Daoy (cell line): ENCODE measurements around the gene ARHGAP20. TPM values are rescaled to one million over a fixed set of nuclear protein-coding genes. Genes with fewer than 3 reads are reported as not detected.
A peak's percentile ranks its signal among the peaks of the same experiment; 100 is the strongest.

ENCODE experiments used
- DNase-seq: peaks from one replicate; pipeline ENCODE4 v3.0.0-alpha.2; 2015; ENCODE audit warnings: low read depth
- total RNA-seq: library from RNA; depleted of rRNA; stranded (reverse); fragments of >200 nt; shearing (Covaris generic); gene quantifications from 2 replicates; pipeline ENCODE4 v1.2.3, GENCODE V29; 2014; rRNA removed

ARHGAP20 gene, protein sequence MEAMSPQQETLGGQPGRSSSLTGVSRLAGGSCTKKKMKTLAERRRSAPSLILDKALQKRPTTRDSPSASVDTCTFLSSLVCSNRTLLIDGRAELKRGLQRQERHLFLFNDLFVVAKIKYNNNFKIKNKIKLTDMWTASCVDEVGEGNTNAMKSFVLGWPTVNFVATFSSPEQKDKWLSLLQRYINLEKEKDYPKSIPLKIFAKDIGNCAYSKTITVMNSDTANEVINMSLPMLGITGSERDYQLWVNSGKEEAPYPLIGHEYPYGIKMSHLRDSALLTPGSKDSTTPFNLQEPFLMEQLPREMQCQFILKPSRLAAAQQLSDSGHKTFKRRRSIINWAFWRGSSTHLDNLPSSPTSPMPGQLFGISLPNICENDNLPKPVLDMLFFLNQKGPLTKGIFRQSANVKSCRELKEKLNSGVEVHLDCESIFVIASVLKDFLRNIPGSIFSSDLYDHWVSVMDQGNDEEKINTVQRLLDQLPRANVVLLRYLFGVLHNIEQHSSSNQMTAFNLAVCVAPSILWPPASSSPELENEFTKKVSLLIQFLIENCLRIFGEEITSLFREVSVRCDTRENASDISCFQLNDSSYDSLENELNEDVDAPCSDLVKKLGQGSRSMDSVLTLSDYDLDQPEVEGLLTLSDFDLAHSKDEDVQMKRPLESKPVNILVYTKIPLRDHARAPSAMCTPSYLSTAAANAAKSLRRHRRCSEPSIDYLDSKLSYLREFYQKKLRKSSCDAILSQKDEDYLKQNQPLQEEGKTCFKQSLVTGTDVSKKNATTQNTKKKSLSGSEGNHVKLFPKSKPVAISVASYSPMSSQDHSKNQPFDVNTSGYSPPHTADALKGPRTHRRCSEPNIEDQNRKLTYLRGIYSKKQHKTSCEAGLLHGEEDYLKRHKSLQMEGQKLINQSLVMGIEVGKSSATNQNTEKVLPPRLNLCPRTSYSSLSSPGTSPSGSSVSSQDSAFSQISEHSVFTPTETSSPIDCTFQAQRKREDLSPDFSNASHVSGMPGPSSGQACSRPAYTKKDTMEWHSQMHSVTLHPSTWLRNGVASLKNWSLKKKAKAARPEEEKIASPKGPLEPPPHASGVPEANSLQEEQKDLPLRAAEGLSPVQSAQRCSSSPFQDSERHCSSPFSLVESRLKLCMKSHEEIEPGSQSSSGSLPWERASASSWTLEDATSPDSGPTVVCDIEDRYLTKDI
- total RNA-seq: not detected in 2 replicates

- peak; percentile 38 for DNase-seq
Observed at GRCh38 chr11:110711776-110712658, at the start of gene ARHGAP20. Gene ARHGAP20, minus strand, starts transcription at chr11:110712437. Its CDS starts 206 bp downstream, at chr11:110712231.

- no peak for DNase-seq
Observed at GRCh38 chr11:110761991-110762390, 49.8 kb upstream of the ARHGAP20 start.

DNA sequence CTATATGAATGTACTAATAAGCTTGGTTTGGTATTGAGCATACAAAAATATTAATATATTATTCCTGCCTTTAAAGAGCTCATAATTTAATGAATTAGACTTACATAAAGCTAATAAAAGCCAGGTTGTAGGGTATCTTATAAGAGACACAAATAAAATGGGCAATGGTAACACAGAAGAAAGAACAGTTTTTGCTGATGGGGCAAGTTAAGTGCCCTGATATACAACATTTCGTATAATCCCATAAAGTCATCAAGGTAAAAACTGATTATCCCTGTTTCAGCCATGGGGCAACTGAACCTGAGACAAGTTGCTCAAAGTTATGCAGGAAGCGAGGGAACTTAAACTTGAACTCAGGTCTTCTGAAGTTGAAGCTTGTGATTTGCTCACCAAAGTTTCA is 48.9 kb upstream of the ARHGAP20 start:
- no peak for DNase-seq

DNA sequence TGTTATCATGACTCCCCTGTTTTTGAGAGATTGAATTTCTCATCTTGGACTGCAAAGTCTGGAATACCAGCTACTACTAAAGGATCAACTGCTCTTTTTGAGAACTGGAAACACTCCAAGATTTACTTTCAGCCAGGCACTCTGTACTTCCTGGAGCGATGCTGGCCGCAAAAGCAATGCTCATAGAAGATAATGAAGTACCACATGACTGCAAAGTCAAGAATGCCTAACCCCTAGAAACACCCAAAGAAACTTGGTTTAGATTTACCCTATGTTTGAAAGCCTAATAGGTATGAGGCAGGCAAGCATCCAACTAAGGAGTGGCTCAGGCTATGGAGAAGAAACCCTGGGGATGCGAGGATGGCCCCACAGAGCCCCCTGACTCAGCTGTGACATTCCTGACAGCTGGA is 47.7 kb upstream of the ARHGAP20 start:
- DNase-seq: no peak

- no peak for DNase-seq
Observed at GRCh38 chr11:110757962-110758755, 45.9 kb upstream of the ARHGAP20 start.

- no peak for DNase-seq
Observed at GRCh38 chr11:110757066-110757465, 44.8 kb upstream of the ARHGAP20 start.

DNA sequence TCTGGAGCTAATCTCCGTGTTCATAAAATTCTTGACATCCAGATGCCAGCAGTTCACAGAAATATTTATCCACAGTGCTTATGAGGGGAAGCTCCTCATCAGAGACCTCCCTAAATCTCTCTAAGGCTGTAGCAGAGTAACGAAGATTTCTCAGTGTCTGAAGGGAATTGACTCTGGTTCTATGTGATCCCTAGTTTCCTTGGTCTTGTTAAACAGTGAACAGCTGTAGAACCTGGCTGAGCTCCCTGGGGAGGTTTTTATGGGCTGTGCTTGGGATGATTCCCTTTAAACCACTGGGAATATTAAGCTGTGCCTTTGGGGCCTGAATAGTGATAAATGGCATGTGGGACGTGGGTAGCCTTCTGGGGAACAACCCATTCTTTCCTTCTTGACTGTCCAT is 43.7 kb upstream of the ARHGAP20 start:
- no peak for DNase-seq

- no peak for DNase-seq
Observed at GRCh38 chr11:110752890-110753289, 40.7 kb upstream of the ARHGAP20 start.

GRCh38 chr11:110750100-110750499 is 37.9 kb upstream of the ARHGAP20 start:
- no peak for DNase-seq

- no peak for DNase-seq
Observed at GRCh38 chr11:110747531-110747930, 35.3 kb upstream of the ARHGAP20 start.

GRCh38 chr11:110738641-110739040 is 26.4 kb upstream of the ARHGAP20 start:
- DNase-seq: no peak

- no peak for DNase-seq
Observed at GRCh38 chr11:110737593-110737992, 25.4 kb upstream of the ARHGAP20 start.

- no peak for DNase-seq
Observed at GRCh38 chr11:110736171-110736553, 23.9 kb upstream of the ARHGAP20 start.

GRCh38 chr11:110735455-110736170 is 23.4 kb upstream of the ARHGAP20 start:
- no peak for DNase-seq

DNA sequence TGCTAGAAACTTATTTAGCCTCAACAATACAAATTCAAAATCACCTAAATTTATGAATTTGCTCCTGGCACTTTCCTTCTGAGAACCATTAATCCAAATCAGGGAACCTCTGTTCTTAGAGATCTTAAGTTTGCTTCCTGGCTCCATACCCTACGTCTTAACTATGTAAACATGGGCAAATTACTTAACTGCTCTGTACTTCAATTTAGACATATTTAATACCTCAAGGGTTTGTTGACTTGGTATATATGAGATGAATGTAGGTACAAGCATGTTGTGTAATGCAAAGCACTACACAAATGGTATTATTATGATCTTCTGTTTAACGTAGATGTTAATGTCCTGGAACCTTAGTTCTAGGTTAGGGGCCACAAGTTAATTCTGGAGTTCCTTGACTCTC is 22.6 kb upstream of the ARHGAP20 start:
- no peak for DNase-seq

- no peak for DNase-seq
Observed at GRCh38 chr11:110730773-110731172, 18.5 kb upstream of the ARHGAP20 start.

GRCh38 chr11:110728883-110729282 is 16.6 kb upstream of the ARHGAP20 start:
- DNase-seq: no peak

GRCh38 chr11:110728476-110728875 is 16.2 kb upstream of the ARHGAP20 start:
- no peak for DNase-seq

DNA sequence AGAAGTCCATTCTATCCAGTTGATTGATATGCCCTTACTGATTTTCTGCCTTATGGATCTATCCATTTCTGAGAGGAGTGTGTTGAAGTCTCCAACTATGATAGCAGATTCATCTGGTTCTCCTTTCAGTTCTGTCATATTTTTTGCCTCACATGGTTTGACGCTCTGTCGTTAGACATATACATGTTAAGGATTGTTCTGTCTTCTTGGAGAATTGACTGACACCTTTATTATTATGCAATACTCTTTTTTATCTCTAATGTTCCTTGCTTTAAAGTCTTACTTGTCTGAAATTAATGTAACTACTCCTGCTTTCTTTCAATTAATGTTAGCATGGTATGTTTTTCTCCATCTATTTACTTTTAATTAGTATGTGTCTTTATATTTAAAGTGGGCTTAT is 12.1 kb upstream of the ARHGAP20 start:
- DNase-seq: no peak
